Sigmoid colon (tissue), 4 donors: ENCODE measurements around the gene ITIH6.

Experiments used
- POLR2A ChIP-seq, 2 donors: fragments of 450-650 bp; IDR thresholded peaks; one replicate each; pipeline ENCODE4 v1.6.1; 2016; ENCODE audit warnings: antibody characterized with exemption in 2 of 2, mild to moderate bottlenecking in 2 of 2, moderate library complexity in 2 of 2
- POLR2AphosphoS5 ChIP-seq, 4 donors: sonication (generic); formaldehyde crosslinking; IDR thresholded peaks; one replicate each; pipeline ENCODE4 v1.6.1; 2017; ENCODE audit warnings: antibody characterized with exemption in 4 of 4
- TF ChIP-seq, protein P1 (sequence below), 4 experiments: fragments of 450-650 bp in 3 of 4; fragments of 200-600 bp in 1 of 4; IDR thresholded peaks; one replicate each; pipeline ENCODE4 v1.5.1; 2016 to 2019; ENCODE audit warnings: antibody characterized with exemption in 4 of 4, mild to moderate bottlenecking in 3 of 4, moderate library complexity in 2 of 4

GRCh38 chrX:54808109-54808604 lies 10.1 kb upstream of the ITIH6 start:
- TF ChIP-seq POLR2AphosphoS5 (IDR thresholded peaks at IDR 0.05) (peak in 2 of 4 donors; percentile 22 to 30), POLR2A (IDR thresholded peaks at IDR 0.05) (no peak)
- TF ChIP-seq, protein P1, sequence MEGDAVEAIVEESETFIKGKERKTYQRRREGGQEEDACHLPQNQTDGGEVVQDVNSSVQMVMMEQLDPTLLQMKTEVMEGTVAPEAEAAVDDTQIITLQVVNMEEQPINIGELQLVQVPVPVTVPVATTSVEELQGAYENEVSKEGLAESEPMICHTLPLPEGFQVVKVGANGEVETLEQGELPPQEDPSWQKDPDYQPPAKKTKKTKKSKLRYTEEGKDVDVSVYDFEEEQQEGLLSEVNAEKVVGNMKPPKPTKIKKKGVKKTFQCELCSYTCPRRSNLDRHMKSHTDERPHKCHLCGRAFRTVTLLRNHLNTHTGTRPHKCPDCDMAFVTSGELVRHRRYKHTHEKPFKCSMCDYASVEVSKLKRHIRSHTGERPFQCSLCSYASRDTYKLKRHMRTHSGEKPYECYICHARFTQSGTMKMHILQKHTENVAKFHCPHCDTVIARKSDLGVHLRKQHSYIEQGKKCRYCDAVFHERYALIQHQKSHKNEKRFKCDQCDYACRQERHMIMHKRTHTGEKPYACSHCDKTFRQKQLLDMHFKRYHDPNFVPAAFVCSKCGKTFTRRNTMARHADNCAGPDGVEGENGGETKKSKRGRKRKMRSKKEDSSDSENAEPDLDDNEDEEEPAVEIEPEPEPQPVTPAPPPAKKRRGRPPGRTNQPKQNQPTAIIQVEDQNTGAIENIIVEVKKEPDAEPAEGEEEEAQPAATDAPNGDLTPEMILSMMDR (IDR thresholded peaks at IDR 0.05) = no peak
